HG03571 (cell line): ENCODE measurements around the gene C5orf47.

Experiments
- ATAC-seq: cut with Tn5 transposase; IDR thresholded peaks from one replicate; pipeline ENCODE4 v1.9.1; 2021; ENCODE audit not compliant: unreplicated experiment

The C5orf47 gene

GRCh38 chr5:174022384-174023095 lies 33.6 kb downstream of the C5orf47 start:
- ATAC-seq, result no peak

GRCh38 chr5:174030286-174030685 lies 41.3 kb downstream of the C5orf47 start:
- no peak for ATAC-seq

DNA sequence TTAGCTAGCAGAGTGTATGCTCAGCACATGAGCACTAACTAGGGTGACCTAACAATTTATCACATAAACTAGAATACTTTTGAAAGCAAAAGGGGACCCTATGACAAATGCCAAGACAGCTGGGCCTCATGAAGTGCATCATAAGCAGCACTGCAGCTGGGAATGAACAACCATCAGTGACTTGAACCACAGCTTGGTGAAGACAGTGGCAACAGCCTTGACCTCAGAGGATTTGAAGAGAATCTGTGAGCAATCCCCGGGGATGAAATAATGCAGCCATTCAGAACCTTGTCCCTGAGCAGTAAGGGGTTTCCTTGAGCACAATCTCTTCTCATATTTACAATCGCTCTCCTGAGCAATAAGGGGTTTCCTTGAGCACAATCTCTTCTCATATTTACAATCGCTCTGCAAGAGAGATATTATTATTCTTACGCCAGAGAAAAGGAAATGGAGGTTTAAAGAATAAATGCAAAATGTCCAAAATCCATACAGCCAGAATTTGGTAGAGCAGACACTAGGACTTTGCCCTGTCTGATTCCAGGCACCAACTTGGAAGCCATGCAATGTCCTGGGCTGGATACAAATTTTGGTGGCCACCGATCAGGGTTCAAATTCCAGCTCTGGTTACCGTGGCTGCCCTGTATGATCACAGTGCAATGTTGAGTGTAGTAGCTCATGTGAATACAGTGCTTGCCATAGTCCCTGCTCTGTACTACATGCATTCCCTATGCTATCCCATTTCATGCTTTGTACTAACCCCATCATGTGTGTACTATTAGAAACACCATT lies 55.7 kb downstream of the C5orf47 start:
- no peak for ATAC-seq

GRCh38 chr5:174045470-174046025 lies 56.6 kb downstream of the C5orf47 start, which contains the start of gene NSG2:
TSS of gene NSG2 (plus strand) at chr5:174045706. CDS start at chr5:174046756, 1,050 bp downstream.
- ATAC-seq, result peak; percentile 75

GRCh38 chr5:174046558-174046957 lies 57.6 kb downstream of the C5orf47 start:
- no peak for ATAC-seq

- no peak for ATAC-seq
These were observed 58.6 kb downstream of the C5orf47 start for GRCh38 chr5:174047472-174048099.

DNA sequence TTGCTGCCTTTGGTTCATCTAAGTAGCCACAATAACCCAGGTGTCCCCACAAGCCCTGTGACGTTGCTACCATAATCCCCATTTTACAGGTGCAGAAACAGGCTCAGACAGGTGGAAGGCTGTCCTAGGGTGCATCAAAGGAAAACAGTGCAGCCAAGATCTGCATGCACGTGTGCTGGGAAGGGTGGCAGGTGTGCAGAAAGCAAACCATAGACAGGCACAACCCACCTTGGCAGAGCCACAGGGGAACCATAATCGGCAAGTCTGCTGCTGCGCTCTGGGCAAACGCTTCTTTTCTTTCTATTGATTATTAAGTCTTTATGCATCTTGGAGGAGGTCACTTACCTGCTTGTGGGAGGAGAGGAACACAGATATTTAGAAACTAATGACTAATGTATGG lies 63.7 kb downstream of the C5orf47 start:
- ATAC-seq, result no peak

- ATAC-seq, result no peak
These were observed 64.9 kb downstream of the C5orf47 start for GRCh38 chr5:174053905-174054304.
